IMR-90 (cell line): ENCODE data around the gene ST6GALNAC5.

Source experiments
- CHD1 ChIP-seq: IDR thresholded peaks from 2 replicates; pipeline ENCODE4 v1.6.1; 2012; ENCODE audit warnings: low read depth, low read length, improper control_type of control experiment
- FOS ChIP-seq: fragments of 150-350 bp; IDR thresholded peaks from 2 replicates; pipeline ENCODE4 v1.6.1; 2016; ENCODE audit warnings: low read depth, low read length
- MAZ ChIP-seq: IDR thresholded peaks from 2 replicates; pipeline ENCODE4 v1.6.1; 2012; ENCODE audit warnings: low read depth, mild to moderate bottlenecking, low read length, improper control_type of control experiment, moderate library complexity, borderline replicate concordance
- POLR2A ChIP-seq: IDR thresholded peaks from 2 replicates; pipeline ENCODE4 v1.6.1; 2012; ENCODE audit warnings: mild to moderate bottlenecking, low read depth, low read length
- RAD21 ChIP-seq: IDR thresholded peaks from 2 replicates; pipeline ENCODE4 v1.6.1; 2012; ENCODE audit warnings: low read length, improper control_type of control experiment
- SMC3 ChIP-seq: fragments of 150-350 bp; IDR thresholded peaks from 2 replicates; pipeline ENCODE4 v1.6.1; 2016; ENCODE audit warnings: low read depth, mild to moderate bottlenecking, antibody characterized with exemption, low read length, moderate library complexity
- USF2 ChIP-seq: fragments of 150-350 bp; IDR thresholded peaks from 2 replicates; pipeline ENCODE4 v1.6.1; 2017; ENCODE audit warnings: mild to moderate bottlenecking, antibody characterized with exemption, low read length, low read depth
- TF ChIP-seq, protein P1 (sequence below): conservative IDR thresholded peaks from 2 replicates; pipeline ENCODE4 v1.5.1; 2012; ENCODE audit warnings: mild to moderate bottlenecking, low read depth, low read length, improper control_type of control experiment

DNA sequence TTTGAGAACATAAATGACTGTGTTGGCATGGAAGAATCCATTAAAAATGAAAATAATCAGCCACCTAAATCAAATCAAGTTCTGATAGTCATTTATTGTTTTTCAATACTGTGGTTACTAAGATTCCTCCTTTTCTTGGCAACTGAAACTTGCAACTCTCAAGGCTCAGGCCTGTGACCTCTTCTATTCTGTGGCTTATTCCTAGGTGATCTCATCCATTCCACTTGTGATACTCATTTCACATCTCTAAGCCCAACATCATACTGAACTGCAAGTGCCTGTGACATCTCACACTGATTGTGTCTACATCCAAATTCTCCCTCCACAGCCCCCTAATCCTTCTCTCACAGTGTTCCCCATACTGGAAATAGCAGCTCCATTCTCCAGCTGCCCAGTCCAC lies 4.8 kb upstream of the ST6GALNAC5 start:
- TF ChIP-seq, protein P1, sequence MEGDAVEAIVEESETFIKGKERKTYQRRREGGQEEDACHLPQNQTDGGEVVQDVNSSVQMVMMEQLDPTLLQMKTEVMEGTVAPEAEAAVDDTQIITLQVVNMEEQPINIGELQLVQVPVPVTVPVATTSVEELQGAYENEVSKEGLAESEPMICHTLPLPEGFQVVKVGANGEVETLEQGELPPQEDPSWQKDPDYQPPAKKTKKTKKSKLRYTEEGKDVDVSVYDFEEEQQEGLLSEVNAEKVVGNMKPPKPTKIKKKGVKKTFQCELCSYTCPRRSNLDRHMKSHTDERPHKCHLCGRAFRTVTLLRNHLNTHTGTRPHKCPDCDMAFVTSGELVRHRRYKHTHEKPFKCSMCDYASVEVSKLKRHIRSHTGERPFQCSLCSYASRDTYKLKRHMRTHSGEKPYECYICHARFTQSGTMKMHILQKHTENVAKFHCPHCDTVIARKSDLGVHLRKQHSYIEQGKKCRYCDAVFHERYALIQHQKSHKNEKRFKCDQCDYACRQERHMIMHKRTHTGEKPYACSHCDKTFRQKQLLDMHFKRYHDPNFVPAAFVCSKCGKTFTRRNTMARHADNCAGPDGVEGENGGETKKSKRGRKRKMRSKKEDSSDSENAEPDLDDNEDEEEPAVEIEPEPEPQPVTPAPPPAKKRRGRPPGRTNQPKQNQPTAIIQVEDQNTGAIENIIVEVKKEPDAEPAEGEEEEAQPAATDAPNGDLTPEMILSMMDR: no peak
- TF ChIP-seq FOS (no peak), POLR2A (no peak), RAD21 (no peak), MAZ (no peak), CHD1 (no peak), SMC3 (no peak), USF2 (no peak)
